Myocyte (in vitro differentiated cells): ENCODE results near the gene LRRN1. TPM values are rescaled to one million over a fixed set of nuclear protein-coding genes. Genes with fewer than 3 reads are reported as not detected.

ENCODE experiments used
- DNase-seq: peaks from one replicate; pipeline ENCODE4 v3.0.0-alpha.2; 2012; ENCODE audit warnings: low read depth
- polyA plus RNA-seq: library from polyadenylated mRNA; unstranded; fragments of >200 nt; gene quantifications from one replicate; pipeline ENCODE4 v1.2.1, GENCODE V29; 2012; ENCODE audit warnings: missing spikeins
- total RNA-seq: library from RNA; depleted of rRNA; stranded (reverse); fragments of >200 nt; gene quantifications from 2 replicates; pipeline ENCODE4 v1.2.3, GENCODE V29; 2014

LRRN1 gene
- 0.21 and 0.36 TPM in 2 replicates for total RNA-seq
- polyA plus RNA-seq, result 7.7 TPM

- DNase-seq, result no peak
Observed at GRCh38 chr3:3799173-3800079, at the start of gene LRRN1. Gene LRRN1, plus strand, starts transcription at chr3:3799431. Its CDS starts 45,211 bp downstream, at chr3:3844642.

- DNase-seq, result no peak
Observed at GRCh38 chr3:3753416-3753815, 45.8 kb upstream of the LRRN1 start.

GRCh38 chr3:3765661-3766060 lies 33.6 kb upstream of the LRRN1 start:
- peak; percentile 0 for DNase-seq

GRCh38 chr3:3766140-3766539 lies 33.1 kb upstream of the LRRN1 start:
- no peak for DNase-seq

- no peak for DNase-seq
Observed at GRCh38 chr3:3771094-3771493, 28.1 kb upstream of the LRRN1 start.

- no peak for DNase-seq
Observed at GRCh38 chr3:3771567-3771966, 27.7 kb upstream of the LRRN1 start.

GRCh38 chr3:3772338-3772737 lies 26.9 kb upstream of the LRRN1 start:
- DNase-seq, result no peak

- no peak for DNase-seq
Observed at GRCh38 chr3:3772920-3773319, 26.3 kb upstream of the LRRN1 start.

- DNase-seq, result no peak
Observed at GRCh38 chr3:3776607-3777006, 22.6 kb upstream of the LRRN1 start.

GRCh38 chr3:3778216-3778615 lies 21.0 kb upstream of the LRRN1 start:
- no peak for DNase-seq

GRCh38 chr3:3778641-3779270 lies 20.5 kb upstream of the LRRN1 start:
- no peak for DNase-seq

- DNase-seq, result no peak
Observed at GRCh38 chr3:3782457-3782856, 16.8 kb upstream of the LRRN1 start.

- DNase-seq, result no peak
Observed at GRCh38 chr3:3783210-3783609, 16.0 kb upstream of the LRRN1 start.

GRCh38 chr3:3783696-3784095 lies 15.5 kb upstream of the LRRN1 start:
- no peak for DNase-seq

GRCh38 chr3:3792391-3792790 lies 6.8 kb upstream of the LRRN1 start:
- DNase-seq, result no peak

GRCh38 chr3:3798631-3799113 lies 559 bp upstream of the LRRN1 start:
- DNase-seq, result no peak

- no peak for DNase-seq
Observed at GRCh38 chr3:3800080-3800455, 837 bp downstream of the LRRN1 start.

- no peak for DNase-seq
Observed at GRCh38 chr3:3800685-3801493, 1.7 kb downstream of the LRRN1 start.

GRCh38 chr3:3801494-3801841 lies 2.2 kb downstream of the LRRN1 start:
- no peak for DNase-seq

- no peak for DNase-seq
Observed at GRCh38 chr3:3802046-3802445, 2.8 kb downstream of the LRRN1 start.

- no peak for DNase-seq
Observed at GRCh38 chr3:3804560-3804959, 5.3 kb downstream of the LRRN1 start.

GRCh38 chr3:3806092-3806491 lies 6.9 kb downstream of the LRRN1 start:
- DNase-seq, result no peak
